Keratinocyte (primary cell): ENCODE results near the gene NADK2. TPM values are rescaled to one million over a fixed set of nuclear protein-coding genes. Genes with fewer than 3 reads are reported as not detected.

Experiments
- DNase-seq: peaks from one replicate; pipeline ENCODE4 v3.0.0-alpha.2; 2011; ENCODE audit warnings: low read depth, missing footprints, low spot score
- FAIRE-seq: peaks from 2 replicates; lab custom pipeline; 2011; peaks lifted over from hg19 to GRCh38; lab: Jason Lieb, UNC
- H2AFZ ChIP-seq: 2 replicates; pipeline ENCODE4 v1.6.0; 2012; ENCODE audit warnings: low read length, control low read depth, inconsistent platforms; ENCODE audit not compliant: control insufficient read depth
- H3K27ac ChIP-seq: 2 replicates; pipeline ENCODE4 v1.5.1; 2011; ENCODE audit warnings: low read length; ENCODE audit not compliant: control insufficient read depth, insufficient read depth
- H3K27me3 ChIP-seq: 3 replicates; pipeline ENCODE4 v1.6.0; 2011; ENCODE audit warnings: low read length; ENCODE audit not compliant: control insufficient read depth, insufficient read depth; ENCODE audit errors: extremely low read depth
- H3K36me3 ChIP-seq, 2 experiments: 2 replicates in 1 of 2; 3 replicates in 1 of 2; pipeline ENCODE4 v1.5.1; 2011; ENCODE audit warnings: low read length in 2 of 2, mild to moderate bottlenecking in 1 of 2; ENCODE audit not compliant: control insufficient read depth in 2 of 2, insufficient read depth in 2 of 2; ENCODE audit errors: extremely low read depth in 1 of 2
- H3K4me1 ChIP-seq: 3 replicates; pipeline ENCODE4 v1.5.1; 2011; ENCODE audit warnings: low read length; ENCODE audit not compliant: control insufficient read depth, insufficient read depth; ENCODE audit errors: extremely low read depth
- H3K4me2 ChIP-seq: 3 replicates; pipeline ENCODE4 v1.6.0; 2011; ENCODE audit warnings: low read depth, low read length; ENCODE audit not compliant: control insufficient read depth, insufficient read depth; ENCODE audit errors: extremely low read depth
- H3K4me3 ChIP-seq, 3 experiments: fragments of 200-600 bp in 1 of 3; sonication (generic) in 1 of 3; 2 replicates in 2 of 3; 3 replicates in 1 of 3; pipeline ENCODE4 v1.5.1; 2011 to 2016; ENCODE audit warnings: low read length in 3 of 3, mild to moderate bottlenecking in 3 of 3, control low read depth in 2 of 3, inconsistent platforms in 1 of 3, low read depth in 1 of 3, mixed read lengths in 1 of 3, mixed run types in 1 of 3, moderate library complexity in 1 of 3; ENCODE audit not compliant: control insufficient read depth in 2 of 3, insufficient read depth in 2 of 3; ENCODE audit errors: extremely low read depth in 1 of 3
- H3K79me2 ChIP-seq: 2 replicates; pipeline ENCODE4 v1.6.0; 2012; ENCODE audit warnings: low read length; ENCODE audit not compliant: control insufficient read depth, insufficient read depth
- H3K9ac ChIP-seq: 3 replicates; pipeline ENCODE4 v1.6.0; 2011; ENCODE audit warnings: low read length; ENCODE audit not compliant: control insufficient read depth, insufficient read depth; ENCODE audit errors: extremely low read depth
- H3K9me1 ChIP-seq: 3 replicates; pipeline ENCODE4 v1.6.0; 2011; ENCODE audit warnings: low read length; ENCODE audit not compliant: control insufficient read depth, insufficient read depth; ENCODE audit errors: extremely low read depth
- H3K9me3 ChIP-seq: 2 replicates; pipeline ENCODE4 v1.5.1; 2012; ENCODE audit warnings: low read depth, low read length; ENCODE audit not compliant: control insufficient read depth
- H4K20me1 ChIP-seq: 3 replicates; pipeline ENCODE4 v1.6.0; 2011; ENCODE audit warnings: low read length; ENCODE audit not compliant: control insufficient read depth, insufficient read depth; ENCODE audit errors: extremely low read depth
- EZH2 ChIP-seq: IDR thresholded peaks from one replicate; pipeline ENCODE4 v1.6.1; 2012; ENCODE audit warnings: inconsistent platforms, mild to moderate bottlenecking, low read length, moderate library complexity
- dilution Hi-C: fragments of 300-500 bp; cut with MboI; formaldehyde crosslinking; loops from one replicate; pipeline ENCODE4 v1.7.0; 2020; ENCODE audit warnings: low sequenced_read_pairs; ENCODE audit not compliant: extremely low pct_ligation_motif_present
- polyA plus RNA-seq, 5 experiments: library from polyadenylated mRNA; depleted of rRNA in 3 of 5; stranded (reverse) in 3 of 5; stranded (forward) in 1 of 5; unstranded in 1 of 5; fragments of >200 nt; gene quantifications; 1 replicate in 1 of 5; 2 replicates in 3 of 5; 3 replicates in 1 of 5; pipeline versions ENCODE4 v1.2.1 to v1.2.3, GENCODE V29; 2011 to 2012; ENCODE audit warnings: missing spikeins in 2 of 5, low read depth in 1 of 5, low replicate concordance in 1 of 5
- TF ChIP-seq, protein P1 (sequence below), 3 experiments: IDR thresholded peaks in 1 of 3; conservative IDR thresholded peaks in 1 of 3; optimal IDR thresholded peaks in 1 of 3; 2 replicates in 2 of 3; 3 replicates in 1 of 3; pipeline versions ENCODE3 to v1.5.1; 2011; ENCODE audit warnings: low read length in 3 of 3, mild to moderate bottlenecking in 3 of 3, moderate library complexity in 2 of 3, control low read depth in 1 of 3, inconsistent platforms in 1 of 3; ENCODE audit not compliant: insufficient read depth in 2 of 3; ENCODE audit errors: extremely low read depth in 1 of 3

The NADK2 gene
- polyA plus RNA-seq, 1 donor (not counting 4 experiments of a cell fraction or from before 2014, with no cell fraction given) = 15.4 TPM

DNA sequence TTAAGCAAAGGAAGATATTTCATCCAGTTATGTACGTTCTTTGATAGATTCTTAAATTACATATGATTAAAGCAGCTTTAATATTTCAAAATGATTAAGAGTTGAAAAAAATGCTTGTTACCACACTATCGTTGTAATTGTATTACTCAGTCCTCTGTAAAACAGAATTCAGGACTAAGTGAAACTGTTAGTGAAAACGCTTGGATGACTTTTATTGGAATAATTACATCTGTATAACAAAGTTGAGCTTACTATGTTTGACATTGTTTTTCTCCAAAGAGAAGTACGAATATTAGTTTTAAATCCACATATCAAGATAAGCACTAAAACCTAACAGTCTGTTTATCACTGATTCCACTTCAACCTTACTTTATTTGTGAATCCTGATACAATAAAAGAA lies 8.7 kb upstream of the NADK2 start:
- H3K4me2 ChIP-seq = no peak overlapping the region
- H3K27ac ChIP-seq = no peak overlapping the region
- no peak overlapping the region for H2AFZ ChIP-seq
- H3K9ac ChIP-seq = no peak overlapping the region
- TF ChIP-seq, protein P1, sequence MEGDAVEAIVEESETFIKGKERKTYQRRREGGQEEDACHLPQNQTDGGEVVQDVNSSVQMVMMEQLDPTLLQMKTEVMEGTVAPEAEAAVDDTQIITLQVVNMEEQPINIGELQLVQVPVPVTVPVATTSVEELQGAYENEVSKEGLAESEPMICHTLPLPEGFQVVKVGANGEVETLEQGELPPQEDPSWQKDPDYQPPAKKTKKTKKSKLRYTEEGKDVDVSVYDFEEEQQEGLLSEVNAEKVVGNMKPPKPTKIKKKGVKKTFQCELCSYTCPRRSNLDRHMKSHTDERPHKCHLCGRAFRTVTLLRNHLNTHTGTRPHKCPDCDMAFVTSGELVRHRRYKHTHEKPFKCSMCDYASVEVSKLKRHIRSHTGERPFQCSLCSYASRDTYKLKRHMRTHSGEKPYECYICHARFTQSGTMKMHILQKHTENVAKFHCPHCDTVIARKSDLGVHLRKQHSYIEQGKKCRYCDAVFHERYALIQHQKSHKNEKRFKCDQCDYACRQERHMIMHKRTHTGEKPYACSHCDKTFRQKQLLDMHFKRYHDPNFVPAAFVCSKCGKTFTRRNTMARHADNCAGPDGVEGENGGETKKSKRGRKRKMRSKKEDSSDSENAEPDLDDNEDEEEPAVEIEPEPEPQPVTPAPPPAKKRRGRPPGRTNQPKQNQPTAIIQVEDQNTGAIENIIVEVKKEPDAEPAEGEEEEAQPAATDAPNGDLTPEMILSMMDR (optimal IDR thresholded peaks at IDR 0.05 in 1 of 3, IDR thresholded peaks at IDR 0.05 in 1 of 3, conservative IDR thresholded peaks at IDR 0.05 in 1 of 3; ENCODE audit: extremely low read depth in 1 of 3, insufficient read depth in 2 of 3, low read length in 3 of 3) = no peak
- TF ChIP-seq EZH2 = no peak
- dilution Hi-C loops = no loop called here
- H3K36me3 ChIP-seq = no peaks in the 10 kb centered on the region
- H3K4me3 ChIP-seq = no peak overlapping the region
- no peak for DNase-seq
- H3K4me1 ChIP-seq = no peaks in the 10 kb centered on the region
- H3K27me3 ChIP-seq = no peaks in the 10 kb centered on the region
- no peaks in the 10 kb centered on the region for H3K9me1 ChIP-seq
- H4K20me1 ChIP-seq = no peaks in the 10 kb centered on the region
- no peaks in the 10 kb centered on the region for H3K9me3 ChIP-seq
- H3K79me2 ChIP-seq = no peaks in the 10 kb centered on the region
- FAIRE-seq = no peak

GRCh38 chr5:36246036-36246800 lies 4.5 kb upstream of the NADK2 start:
- H3K79me2 ChIP-seq = no peaks in the 10 kb centered on the region

More at GRCh38 chr5:36246036-36246800, 4.5 kb upstream of the NADK2 start:
- Histone ChIP-seq H3K36me3 (no peaks in the 10 kb centered on the region), H3K4me3 (no peak overlapping the region), H3K27ac (no peak overlapping the region), H3K9me3 (no peaks in the 10 kb centered on the region), H3K27me3 (peaks cover 3% of the 10 kb centered on the region), H3K9me1 (no peaks in the 10 kb centered on the region), H2AFZ (no peak overlapping the region), H3K4me1 (no peaks in the 10 kb centered on the region), H3K4me2 (no peak overlapping the region), H3K9ac (no peak overlapping the region), H4K20me1 (no peaks in the 10 kb centered on the region)
- FAIRE-seq (no peak), DNase-seq (no peak)
- TF ChIP-seq EZH2 = no peak
- TF ChIP-seq, protein P1 (optimal IDR thresholded peaks at IDR 0.05 in 1 of 3, IDR thresholded peaks at IDR 0.05 in 1 of 3, conservative IDR thresholded peaks at IDR 0.05 in 1 of 3; ENCODE audit: extremely low read depth in 1 of 3, insufficient read depth in 2 of 3, low read length in 3 of 3) = no peak
- dilution Hi-C loops = no loop called here
